HepG2 (cell line): Measurements from ENCODE around the gene FGFR2. TPM values are rescaled to one million over a fixed set of nuclear protein-coding genes. Genes with fewer than 3 reads are reported as not detected.

Experiments
- CENPBD1 ChIP-seq: sonication (generic); formaldehyde crosslinking; IDR thresholded peaks from 2 replicates; pipeline ENCODE4 v1.8.0; 2022; ENCODE audit warnings: missing genetic modification reagents, low read depth, mild to moderate bottlenecking, borderline replicate concordance
- CENPX ChIP-seq: sonication (generic); formaldehyde crosslinking; IDR thresholded peaks from 2 replicates; pipeline ENCODE4 v1.9.0; 2021; ENCODE audit warnings: mild to moderate bottlenecking, missing genetic modification reagents, moderate library complexity
- E2F5 ChIP-seq: sonication (generic); formaldehyde crosslinking; conservative IDR thresholded peaks from 2 replicates; pipeline ENCODE4 v1.4.0; 2020; ENCODE audit warnings: missing genetic modification reagents
- EED ChIP-seq: sonication (generic); formaldehyde crosslinking; IDR thresholded peaks from 2 replicates; pipeline ENCODE4 v1.5.0; 2020; ENCODE audit warnings: mild to moderate bottlenecking, missing genetic modification reagents
- ETS1 ChIP-seq: sonication (generic); formaldehyde crosslinking; IDR thresholded peaks from 2 replicates; pipeline ENCODE4 v1.4.0; 2020; ENCODE audit warnings: missing genetic modification reagents
- GATAD1 ChIP-seq: IDR thresholded peaks from 2 replicates; pipeline ENCODE4 v1.6.1; 2016; ENCODE audit warnings: missing genetic modification reagents, missing compliant biosample characterization
- HNF4G ChIP-seq, 2 experiments: sonication (generic) in 1 of 2; formaldehyde crosslinking in 1 of 2; IDR thresholded peaks; 2 replicates each; pipeline versions ENCODE4 v1.4.0 to v1.6.1; 2011 to 2020; ENCODE audit warnings: borderline replicate concordance in 2 of 2, low read depth in 2 of 2, mild to moderate bottlenecking in 2 of 2, low read length in 1 of 2, missing genetic modification reagents in 1 of 2, moderate library complexity in 1 of 2
- HOMEZ ChIP-seq: IDR thresholded peaks from 2 replicates; pipeline ENCODE4 v1.6.1; 2016; ENCODE audit warnings: low read depth
- KLF16 ChIP-seq, 2 experiments: sonication (generic) in 1 of 2; formaldehyde crosslinking in 1 of 2; IDR thresholded peaks; 2 replicates each; pipeline versions ENCODE4 v1.6.1 to v1.8.0; 2016 to 2023; ENCODE audit warnings: missing genetic modification reagents in 2 of 2, missing compliant biosample characterization in 1 of 2
- MZF1 ChIP-seq: sonication (generic); formaldehyde crosslinking; IDR thresholded peaks from 2 replicates; pipeline ENCODE4 v1.8.1; 2023; ENCODE audit warnings: mild to moderate bottlenecking, missing genetic modification reagents, borderline replicate concordance
- PCBP2 ChIP-seq: fragments of 200-400 bp; formaldehyde crosslinking; optimal IDR thresholded peaks from 2 replicates; pipeline ENCODE3; 2018; ENCODE audit warnings: low read length, low read depth; ENCODE audit not compliant: poor library complexity, severe bottlenecking
- PRPF4 ChIP-seq: fragments of 200-400 bp; formaldehyde crosslinking; IDR thresholded peaks from 2 replicates; pipeline ENCODE4 v1.6.1; 2016; ENCODE audit warnings: low read length, low read depth; ENCODE audit not compliant: poor library complexity, severe bottlenecking
- SCMH1 ChIP-seq: sonication (generic); formaldehyde crosslinking; IDR thresholded peaks from 2 replicates; pipeline ENCODE4 v1.9.0; 2021; ENCODE audit warnings: missing genetic modification reagents, mild to moderate bottlenecking, borderline replicate concordance
- SP5 ChIP-seq: IDR thresholded peaks from 2 replicates; pipeline ENCODE4 v1.6.1; 2016; ENCODE audit warnings: low read depth, borderline replicate concordance
- TBP ChIP-seq: sonication (generic); formaldehyde crosslinking; IDR thresholded peaks from 2 replicates; pipeline ENCODE4 v1.5.0; 2020; ENCODE audit warnings: missing genetic modification reagents
- U2AF2 ChIP-seq: fragments of 200-400 bp; formaldehyde crosslinking; IDR thresholded peaks from 2 replicates; pipeline ENCODE4 v1.6.1; 2017; ENCODE audit warnings: low read depth, mild to moderate bottlenecking, low read length
- ZBTB21 ChIP-seq: sonication (generic); formaldehyde crosslinking; IDR thresholded peaks from 2 replicates; pipeline ENCODE4 v1.4.0; 2020; ENCODE audit warnings: missing genetic modification reagents
- ZIK1 ChIP-seq: sonication (generic); formaldehyde crosslinking; IDR thresholded peaks from 2 replicates; pipeline ENCODE4 v1.5.0; 2020; ENCODE audit warnings: mild to moderate bottlenecking, low read depth, missing genetic modification reagents, borderline replicate concordance
- ZNF121 ChIP-seq: sonication (generic); formaldehyde crosslinking; IDR thresholded peaks from 2 replicates; pipeline ENCODE4 v1.5.0; 2020; ENCODE audit warnings: mild to moderate bottlenecking, missing genetic modification reagents
- ZNF207 ChIP-seq: fragments of 450-650 bp; IDR thresholded peaks from 2 replicates; pipeline ENCODE4 v1.6.1; 2016; ENCODE audit warnings: antibody characterized with exemption, borderline replicate concordance
- ZNF335 ChIP-seq: sonication (generic); formaldehyde crosslinking; IDR thresholded peaks from 2 replicates; pipeline ENCODE4 v1.4.0; 2020; ENCODE audit warnings: missing genetic modification reagents
- ZNF484 ChIP-seq: sonication (generic); formaldehyde crosslinking; IDR thresholded peaks from 2 replicates; pipeline ENCODE4 v1.5.1; 2020; ENCODE audit warnings: mild to moderate bottlenecking, low read depth, missing genetic modification reagents, borderline replicate concordance
- polyA plus RNA-seq, 8 experiments: library from polyadenylated mRNA; depleted of rRNA in 3 of 8; stranded (reverse) in 7 of 8; unstranded in 1 of 8; fragments of >200 nt; fragmentation: Illumina TruSeq in 4 of 8; extraction: Trizol in 4 of 8; gene quantifications; 2 replicates each; pipeline versions ENCODE4 v1.2.1 to v1.2.3, GENCODE V29; 2011 to 2016; ENCODE audit warnings: low read depth in 4 of 8, missing spikeins in 1 of 8, mixed read lengths in 1 of 8; ENCODE audit not compliant: insufficient read depth in 1 of 8
- total RNA-seq, 5 experiments: library from RNA; depleted of rRNA; stranded (reverse); fragments of >200 nt; fragmentation: Illumina TruSeq; extraction: Trizol; gene quantifications; 2 replicates each; pipeline ENCODE4 v1.2.3, GENCODE V29; 2016; ENCODE audit warnings: low read depth in 1 of 5
- TF ChIP-seq, protein P1 (sequence below), 2 experiments: sonication (generic) in 1 of 2; formaldehyde crosslinking in 1 of 2; IDR thresholded peaks; 2 replicates each; pipeline versions ENCODE4 v1.4.0 to v1.6.1; 2018 to 2020; ENCODE audit warnings: missing genetic modification reagents in 2 of 2, borderline replicate concordance in 1 of 2, low read depth in 1 of 2, mild to moderate bottlenecking in 1 of 2, missing biosample characterization in 1 of 2
- TF ChIP-seq, protein P2 (sequence below): IDR thresholded peaks from 2 replicates; pipeline ENCODE4 v1.6.1; 2012; ENCODE audit warnings: inconsistent platforms

FGFR2 gene
- total and polyA plus RNA-seq, 2 of the 13 experiments (the other 11 are each of a cell fraction or from before 2014, with no cell fraction given), result 1.6 to 2.6 TPM

DNA sequence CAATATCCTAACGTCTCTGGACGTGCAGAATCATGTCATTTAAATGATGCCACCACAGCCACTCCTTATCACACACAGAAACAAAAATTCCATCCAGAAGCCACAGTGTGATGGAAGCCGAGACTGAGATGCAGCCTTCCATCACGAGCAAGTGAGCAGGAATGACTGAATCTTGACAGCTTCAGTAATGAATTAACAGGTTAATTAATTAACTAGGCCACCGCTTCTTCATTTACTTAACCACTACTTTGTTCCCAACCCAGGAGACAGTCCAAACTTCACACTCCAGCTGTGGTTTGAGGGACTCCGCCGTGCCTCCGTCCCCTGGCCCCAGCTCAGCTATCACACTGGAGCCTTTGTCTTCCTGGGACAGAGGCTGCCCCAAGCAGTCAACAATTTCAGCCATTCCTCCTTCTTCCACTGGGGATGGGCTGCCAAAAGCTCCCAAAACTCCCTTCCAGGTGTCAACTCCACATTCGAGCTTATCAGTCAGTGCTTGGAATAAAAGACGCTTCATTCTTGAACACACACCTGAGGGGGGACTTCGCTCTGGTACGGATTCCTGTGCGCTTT, 65.9 kb downstream of the FGFR2 start (continued):
- TF ChIP-seq, protein P1, sequence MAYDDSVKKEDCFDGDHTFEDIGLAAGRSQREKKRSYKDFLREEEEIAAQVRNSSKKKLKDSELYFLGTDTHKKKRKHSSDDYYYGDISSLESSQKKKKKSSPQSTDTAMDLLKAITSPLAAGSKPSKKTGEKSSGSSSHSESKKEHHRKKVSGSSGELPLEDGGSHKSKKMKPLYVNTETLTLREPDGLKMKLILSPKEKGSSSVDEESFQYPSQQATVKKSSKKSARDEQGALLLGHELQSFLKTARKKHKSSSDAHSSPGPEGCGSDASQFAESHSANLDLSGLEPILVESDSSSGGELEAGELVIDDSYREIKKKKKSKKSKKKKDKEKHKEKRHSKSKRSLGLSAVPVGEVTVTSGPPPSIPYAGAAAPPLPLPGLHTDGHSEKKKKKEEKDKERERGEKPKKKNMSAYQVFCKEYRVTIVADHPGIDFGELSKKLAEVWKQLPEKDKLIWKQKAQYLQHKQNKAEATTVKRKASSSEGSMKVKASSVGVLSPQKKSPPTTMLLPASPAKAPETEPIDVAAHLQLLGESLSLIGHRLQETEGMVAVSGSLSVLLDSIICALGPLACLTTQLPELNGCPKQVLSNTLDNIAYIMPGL (CRISPR knock-in tag; IDR thresholded peaks at IDR 0.05; ENCODE audit: borderline replicate concordance in 1 of 2, low read depth in 1 of 2), result no peak
- TF ChIP-seq KLF16 (CRISPR knock-in tag; IDR thresholded peaks at IDR 0.05), result no peak
- TF ChIP-seq GATAD1 (CRISPR knock-in tag), result no peak
- TF ChIP-seq ZNF335 (CRISPR knock-in tag), result no peak
- no peak for TF ChIP-seq ETS1 (CRISPR knock-in tag)
- TF ChIP-seq, protein P2, sequence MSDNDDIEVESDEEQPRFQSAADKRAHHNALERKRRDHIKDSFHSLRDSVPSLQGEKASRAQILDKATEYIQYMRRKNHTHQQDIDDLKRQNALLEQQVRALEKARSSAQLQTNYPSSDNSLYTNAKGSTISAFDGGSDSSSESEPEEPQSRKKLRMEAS, result 0 out of 2 replicates have a peak, but pooled peaks have one; percentile 5
- TF ChIP-seq TBP (CRISPR knock-in tag), result no peak
- TF ChIP-seq EED (CRISPR knock-in tag), result no peak
- TF ChIP-seq HNF4G (IDR thresholded peaks at IDR 0.05; ENCODE audit: borderline replicate concordance, low read depth, low read length), result peak; percentile 58
- no peak for TF ChIP-seq HNF4G (CRISPR knock-in tag; IDR thresholded peaks at IDR 0.05; ENCODE audit: borderline replicate concordance, low read depth)
- TF ChIP-seq PRPF4, result no peak
- TF ChIP-seq CENPX (CRISPR knock-in tag), result no peak
- TF ChIP-seq ZNF207, result no peak
- TF ChIP-seq ZBTB21 (CRISPR knock-in tag), result no peak
- TF ChIP-seq ZNF484 (CRISPR knock-in tag), result no peak
- TF ChIP-seq E2F5 (CRISPR knock-in tag), result no peak
- no peak for TF ChIP-seq ZIK1 (CRISPR knock-in tag)
- no peak for TF ChIP-seq SCMH1 (CRISPR knock-in tag)
- no peak for TF ChIP-seq ZNF121 (CRISPR knock-in tag)
- TF ChIP-seq SP5 (CRISPR knock-in tag), result no peak
- no peak for TF ChIP-seq HOMEZ (CRISPR knock-in tag)
- TF ChIP-seq PCBP2, result no peak
- TF ChIP-seq MZF1 (CRISPR knock-in tag), result no peak
- no peak for TF ChIP-seq CENPBD1 (CRISPR knock-in tag)
- TF ChIP-seq U2AF2, result no peak
